NCI-H128 (cell line): ENCODE data around the gene CAMK2B.

Source experiments
- DNase-seq: peaks from one replicate; lab custom pipeline; 2025; ENCODE audit not compliant: unreplicated experiment; lab: John Stamatoyannopoulos, UW

Gene CAMK2B

DNA sequence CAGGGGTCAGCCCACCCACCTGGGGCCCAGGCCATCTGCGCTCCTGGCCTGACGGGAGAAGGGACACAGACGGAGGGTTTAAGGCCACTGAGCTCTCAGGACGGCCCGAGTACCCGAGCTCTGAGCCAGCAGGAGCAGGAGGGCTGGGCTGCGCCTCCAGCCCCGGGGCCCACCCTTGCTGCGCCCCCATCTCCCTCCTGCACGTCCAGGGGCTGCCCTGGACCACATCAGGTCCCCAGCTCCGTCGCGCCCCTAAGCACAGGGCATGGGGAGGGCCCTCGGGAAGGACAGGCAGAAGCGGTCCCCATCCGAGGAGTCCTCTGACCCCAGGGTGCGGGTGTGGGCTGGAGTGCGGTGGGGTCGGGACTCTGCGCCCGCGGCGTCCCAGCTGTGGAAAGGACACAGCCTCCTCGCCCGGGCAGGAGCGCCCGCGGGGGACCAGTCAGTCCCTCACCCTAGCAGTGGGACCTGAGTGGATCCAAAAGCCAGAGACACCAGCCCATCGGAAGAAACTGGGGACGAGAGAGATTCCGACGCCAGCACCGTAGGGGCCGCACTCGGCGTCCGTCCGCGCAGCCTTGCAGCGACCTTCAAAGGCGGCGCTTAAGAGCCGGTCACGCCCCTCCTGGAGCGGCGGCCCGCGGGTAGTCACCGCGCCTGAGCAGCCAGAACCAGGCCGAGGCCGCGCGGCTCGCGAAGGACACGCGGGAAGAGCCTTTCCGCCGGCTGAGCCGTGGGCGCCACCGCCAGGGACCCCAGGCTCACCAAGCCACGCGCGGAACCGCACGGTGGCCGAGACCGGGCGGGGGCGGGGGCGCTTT is 15.9 kb downstream of the CAMK2B start:
- DNase-seq = no peak

DNA sequence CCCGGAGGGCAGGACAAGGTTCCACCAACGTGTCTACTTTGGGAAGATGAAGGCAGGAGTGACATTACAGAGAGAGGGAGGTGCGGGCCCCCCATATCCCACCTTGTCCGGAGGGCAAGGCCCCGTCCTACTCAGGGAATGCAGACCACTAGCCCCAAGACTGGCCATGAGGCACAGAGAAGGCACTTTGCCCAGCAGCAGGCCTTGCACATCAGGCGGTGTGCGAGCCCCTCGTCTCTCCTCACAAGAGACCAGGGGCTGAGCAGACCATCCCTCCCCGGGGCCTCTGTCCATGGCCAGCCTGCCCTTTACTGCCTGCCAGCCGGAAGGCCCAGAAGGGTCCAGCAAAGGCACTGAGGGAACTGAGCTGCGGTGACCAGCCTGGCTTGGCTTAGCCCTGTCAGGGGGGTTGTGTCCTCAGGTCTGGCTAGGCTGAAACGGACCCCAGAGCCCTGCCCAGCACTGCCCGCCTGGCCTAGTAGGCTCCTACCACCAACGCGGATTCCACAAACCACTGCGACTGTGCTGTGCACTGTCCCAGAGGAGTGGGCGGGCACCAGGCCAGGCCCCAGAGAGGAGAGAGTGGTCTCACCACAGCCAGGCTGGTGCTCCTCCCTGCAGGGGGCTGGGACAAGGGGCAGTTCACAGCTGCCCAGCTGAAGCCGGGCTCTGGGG is 16.7 kb downstream of the CAMK2B start:
- no peak for DNase-seq

- no peak for DNase-seq
These were observed 17.3 kb downstream of the CAMK2B start for GRCh38 chr7:44307905-44308595.

GRCh38 chr7:44307301-44307900 is 18.0 kb downstream of the CAMK2B start:
- no peak for DNase-seq

GRCh38 chr7:44306606-44307005 is 18.8 kb downstream of the CAMK2B start:
- no peak for DNase-seq

DNA sequence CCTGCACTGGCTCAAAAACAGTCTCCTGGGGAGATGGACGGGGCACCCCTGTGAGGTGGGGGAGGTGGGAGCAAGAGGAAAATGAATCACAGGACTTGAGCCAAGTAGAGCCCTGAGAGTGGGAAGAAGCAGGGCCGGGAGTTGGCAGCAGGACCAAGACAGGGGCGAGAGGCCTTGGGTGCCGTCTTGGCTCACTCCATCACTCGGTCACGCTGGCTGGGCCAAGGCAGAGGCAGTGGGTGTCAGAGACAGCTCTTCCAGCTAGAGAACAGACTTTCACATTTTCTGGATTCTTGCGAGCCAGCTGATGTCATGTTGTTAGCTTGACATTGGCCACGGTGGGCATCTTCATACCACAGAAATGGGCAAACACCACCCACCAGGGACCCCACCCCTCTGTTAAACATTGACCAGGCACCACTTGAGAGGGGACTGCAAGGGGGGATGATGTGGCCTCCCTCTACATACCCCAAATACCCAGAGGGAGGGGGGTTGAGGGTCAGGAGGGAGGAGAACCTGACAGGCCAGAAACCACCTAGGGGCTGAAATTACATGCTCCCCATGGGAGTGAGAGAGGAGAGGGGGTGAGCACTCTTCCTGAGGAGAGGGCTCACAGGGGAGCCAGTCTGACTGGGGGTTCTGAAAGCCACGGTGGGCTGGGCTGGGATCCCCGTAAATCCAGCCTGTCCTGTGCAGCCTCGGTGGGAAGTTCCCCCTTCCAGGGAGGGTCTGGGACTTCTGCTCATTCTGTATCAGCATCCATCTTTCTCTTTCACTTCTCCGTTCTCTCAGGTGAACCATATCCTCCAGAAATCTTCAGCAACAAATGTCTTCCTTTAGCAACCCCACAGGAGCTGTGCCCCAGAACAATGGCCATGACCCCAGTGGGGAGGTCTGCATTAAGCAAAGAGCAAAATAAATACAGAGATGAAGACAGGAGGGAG is 19.6 kb downstream of the CAMK2B start:
- DNase-seq = no peak

DNA sequence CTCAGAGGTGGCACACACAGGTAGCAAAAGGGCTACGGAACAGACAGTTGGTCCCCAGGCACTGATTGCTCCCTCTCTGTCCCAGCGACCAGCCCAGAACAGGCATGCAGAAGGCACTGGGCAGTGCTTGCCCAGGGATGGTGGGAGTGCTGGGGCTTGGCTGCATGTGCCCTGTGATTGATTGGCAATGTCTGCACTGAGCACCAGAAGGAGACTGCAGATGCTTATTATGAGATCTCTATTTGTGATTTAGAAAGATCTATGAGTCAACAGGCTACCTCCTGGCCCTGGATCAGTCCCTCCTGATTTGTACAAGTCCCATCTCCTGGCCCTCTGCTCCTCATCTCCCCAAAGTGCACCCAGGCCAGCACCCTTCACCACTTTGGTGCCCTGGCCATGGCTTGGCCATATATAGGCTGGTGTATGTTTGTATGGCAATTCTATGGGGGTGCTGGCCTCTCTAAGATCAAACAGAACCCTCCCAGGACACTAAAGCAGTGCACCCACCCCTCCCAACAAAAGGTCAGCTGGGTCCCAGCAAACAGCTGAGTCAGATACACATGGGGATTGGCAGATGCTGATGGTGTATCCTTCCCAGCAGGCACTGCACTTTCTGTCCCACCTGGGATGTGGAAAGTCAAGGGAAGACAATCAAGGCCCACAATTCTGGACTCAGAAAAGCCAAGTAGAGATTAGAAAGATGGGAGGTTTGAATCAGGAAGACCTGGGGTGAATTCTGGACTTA is 30.9 kb downstream of the CAMK2B start:
- DNase-seq = no peak

DNA sequence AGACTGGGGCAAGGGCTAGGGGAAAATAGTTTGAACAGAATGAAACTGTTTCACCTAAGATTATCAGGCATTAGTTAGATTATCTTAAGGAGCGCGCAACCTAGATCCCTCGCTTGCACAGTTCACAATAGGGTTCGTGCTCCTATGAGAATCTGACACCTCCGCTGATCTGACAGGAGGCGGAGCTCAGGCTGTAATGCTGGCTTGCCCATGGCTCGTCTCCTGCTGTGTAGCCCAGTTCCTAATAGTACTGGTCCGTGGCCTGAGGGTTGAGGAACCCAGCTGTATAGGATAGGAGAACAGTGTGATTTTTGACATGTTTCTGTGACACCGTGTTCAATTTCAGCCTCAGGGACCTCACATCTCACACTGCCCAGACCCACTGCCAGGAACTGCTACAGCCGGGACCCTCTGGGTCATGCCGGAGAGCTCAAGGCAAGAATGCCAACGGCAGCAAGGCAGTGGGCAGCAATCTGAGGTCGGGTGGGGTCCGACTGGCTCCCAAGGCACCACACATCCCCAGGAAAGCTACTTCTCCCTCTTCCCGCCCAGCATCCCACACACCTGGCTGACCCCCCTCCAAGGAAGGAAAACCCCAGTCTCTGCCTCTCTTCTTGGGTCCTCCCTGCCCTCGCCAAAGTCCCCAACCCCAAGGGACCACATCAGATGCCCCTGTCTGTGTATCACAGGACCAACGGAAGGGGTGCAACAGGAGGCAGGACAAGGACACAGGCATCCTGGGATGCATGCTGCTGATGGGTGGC is 31.7 kb downstream of the CAMK2B start:
- no peak for DNase-seq

DNA sequence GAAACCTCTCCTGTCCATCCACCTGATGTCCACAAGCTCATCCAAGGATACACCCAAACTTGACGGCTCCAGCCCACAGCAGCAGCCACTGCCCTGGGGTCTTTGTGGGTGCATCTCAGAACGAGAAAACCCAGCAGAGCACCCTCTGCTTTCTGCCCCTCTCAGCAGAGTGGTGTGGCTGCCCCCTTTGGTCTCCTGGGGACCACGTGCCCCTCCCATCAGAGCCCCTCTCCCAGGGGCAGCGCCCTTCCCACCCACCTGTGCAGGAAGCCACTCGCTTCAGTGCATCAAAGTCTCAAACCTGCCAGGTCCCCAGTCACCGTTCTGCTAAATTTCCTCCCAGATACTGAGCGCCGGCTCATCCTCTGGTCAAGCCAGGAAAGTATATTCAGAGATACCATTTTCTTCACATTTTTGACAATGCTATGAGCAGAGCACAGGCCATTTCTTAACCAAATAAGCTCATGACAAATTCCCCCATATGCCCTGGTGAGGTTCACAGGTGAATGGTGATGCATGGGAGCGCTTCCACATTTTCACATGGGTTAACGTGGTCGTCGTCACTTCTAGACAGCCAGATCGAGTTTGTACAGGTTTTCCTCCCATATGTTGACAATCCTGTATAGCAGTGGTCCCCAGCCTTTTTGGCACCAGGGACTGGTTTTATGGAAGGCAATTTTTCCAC is 32.4 kb downstream of the CAMK2B start:
- no peak for DNase-seq

GRCh38 chr7:44292420-44292817 is 33.0 kb downstream of the CAMK2B start:
- DNase-seq = no peak

DNA sequence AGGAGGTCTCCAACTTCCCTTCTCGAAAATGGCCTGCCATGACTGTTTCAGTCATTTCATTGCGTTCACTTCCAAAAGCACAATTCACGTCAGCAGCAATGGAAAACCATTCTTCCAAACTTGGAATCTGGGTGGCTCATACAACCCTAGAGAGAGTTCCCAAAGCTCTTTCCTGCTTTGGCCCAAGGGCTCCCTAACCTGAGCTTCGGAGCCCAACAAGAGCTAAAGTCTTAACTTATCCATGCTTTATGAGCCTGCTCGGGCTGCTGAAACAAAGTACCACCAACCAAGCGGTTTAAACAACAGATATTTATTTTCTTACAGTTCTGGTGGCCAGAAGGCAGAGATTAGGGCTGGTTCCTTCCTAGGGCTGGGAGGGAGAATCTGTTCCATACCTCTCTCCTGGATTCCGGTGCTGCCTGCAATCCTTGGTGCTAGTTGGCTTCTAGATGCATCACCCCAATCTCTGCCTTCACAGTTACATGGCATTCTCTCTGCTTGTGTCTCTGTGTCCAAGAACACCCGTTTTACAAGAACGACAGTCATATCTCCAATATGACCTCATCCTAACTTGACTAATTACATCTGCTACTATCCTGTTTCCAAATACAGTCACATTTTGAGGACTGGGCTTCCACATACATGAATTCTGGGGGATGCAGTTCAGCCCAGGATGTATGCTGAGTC is 33.5 kb downstream of the CAMK2B start:
- DNase-seq = no peak

- DNase-seq = no peak
These were observed 34.2 kb downstream of the CAMK2B start for GRCh38 chr7:44291066-44291732.

DNA sequence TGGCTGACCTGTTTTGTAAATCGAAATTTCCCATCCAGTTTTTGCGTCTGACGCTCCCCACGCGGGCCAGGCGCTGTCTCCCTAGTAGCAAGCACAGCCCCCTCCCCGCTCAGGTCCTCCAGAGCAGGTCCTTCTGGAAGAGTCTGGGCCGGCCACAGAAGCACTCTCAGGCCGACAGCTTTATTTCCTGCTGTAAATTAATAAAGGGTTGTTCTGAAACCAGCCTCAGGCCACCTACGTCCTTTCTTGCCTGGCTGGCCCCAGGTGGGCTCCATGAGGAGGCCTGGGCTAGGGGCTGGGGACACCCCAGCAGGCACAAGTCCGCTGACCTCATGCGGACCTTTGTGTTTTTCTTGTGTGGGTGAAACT is 35.2 kb downstream of the CAMK2B start:
- no peak for DNase-seq

DNA sequence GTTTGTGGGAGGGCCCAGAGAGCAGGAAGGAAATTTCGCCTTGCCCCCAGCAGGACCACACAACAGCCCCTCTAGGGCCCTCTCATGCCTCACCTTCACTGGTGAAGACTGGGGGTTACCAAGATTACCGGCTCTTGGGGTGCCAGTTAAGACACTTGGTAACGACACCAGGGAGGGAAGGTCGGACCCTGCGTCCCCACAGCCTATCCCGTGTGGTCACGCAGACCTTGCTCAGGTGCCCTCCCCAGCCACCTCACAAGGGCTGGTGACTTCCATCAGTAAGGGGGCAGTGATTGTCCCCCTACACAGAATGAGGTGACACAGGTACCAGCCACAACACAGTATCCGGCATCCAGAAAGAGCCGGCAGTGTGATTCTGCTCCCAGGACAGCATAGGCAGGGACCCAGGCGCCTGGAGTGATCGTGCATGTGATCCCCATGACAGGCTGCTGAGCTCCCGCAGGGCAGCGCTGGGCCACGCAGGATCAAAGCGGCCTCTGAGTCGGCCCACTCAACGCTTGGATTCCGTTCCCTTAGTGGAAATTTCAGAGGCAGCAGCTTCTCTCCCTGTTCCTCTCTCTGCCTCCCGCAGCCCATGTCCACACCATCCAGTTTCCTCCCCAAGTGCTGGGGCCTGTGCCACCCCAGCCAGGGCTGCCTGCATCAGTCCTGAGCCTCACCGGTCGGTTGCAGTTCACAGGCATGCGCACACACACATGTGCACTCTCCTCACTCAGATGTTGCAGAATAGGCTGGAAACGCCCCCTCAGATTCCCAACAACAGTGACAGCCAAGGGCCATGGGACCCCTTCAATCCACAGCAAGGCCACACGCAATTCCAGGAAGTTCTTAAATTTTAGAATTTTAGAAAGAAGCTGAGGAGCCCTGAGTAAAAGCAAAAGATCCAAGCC is 35.8 kb downstream of the CAMK2B start:
- DNase-seq = no peak

GRCh38 chr7:44288811-44289340 is 36.5 kb downstream of the CAMK2B start:
- DNase-seq = no peak

DNA sequence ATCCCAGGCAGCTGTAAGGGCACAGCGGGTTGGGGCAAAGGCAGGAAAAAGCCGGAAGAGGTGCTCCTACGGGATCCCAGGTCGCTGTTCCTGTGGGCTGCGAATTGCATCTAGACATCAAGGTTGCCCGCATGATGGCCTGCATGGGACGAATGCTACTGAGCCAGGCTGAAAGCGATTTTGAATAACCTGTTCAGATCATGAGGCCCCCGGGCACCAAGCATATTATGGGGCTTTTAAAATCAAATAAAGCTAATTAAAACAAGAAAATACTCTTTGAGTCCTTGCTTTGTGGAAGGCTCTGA is 37.1 kb downstream of the CAMK2B start:
- DNase-seq = no peak
